Muscle of back (tissue), 11 donors: ENCODE data around the gene MRPL12. TPM values are rescaled to one million over a fixed set of nuclear protein-coding genes. Genes with fewer than 3 reads are reported as not detected.

Source experiments
- DNase-seq, 3 donors: peaks; one replicate each; pipeline versions ENCODE4 v3.0.0 to v3.0.0-alpha.2; 2013
- polyA plus RNA-seq, 10 donors: library from polyadenylated mRNA; unstranded; fragments of 120-200 nt; gene quantifications; one replicate each; pipeline ENCODE4 v1.2.1, GENCODE V29; 2013; ENCODE audit not compliant: insufficient read length in 10 of 10

The MRPL12 gene
- polyA plus RNA-seq, 10 donors, result 44.5 to 62.6 (median 51.9) TPM

DNA sequence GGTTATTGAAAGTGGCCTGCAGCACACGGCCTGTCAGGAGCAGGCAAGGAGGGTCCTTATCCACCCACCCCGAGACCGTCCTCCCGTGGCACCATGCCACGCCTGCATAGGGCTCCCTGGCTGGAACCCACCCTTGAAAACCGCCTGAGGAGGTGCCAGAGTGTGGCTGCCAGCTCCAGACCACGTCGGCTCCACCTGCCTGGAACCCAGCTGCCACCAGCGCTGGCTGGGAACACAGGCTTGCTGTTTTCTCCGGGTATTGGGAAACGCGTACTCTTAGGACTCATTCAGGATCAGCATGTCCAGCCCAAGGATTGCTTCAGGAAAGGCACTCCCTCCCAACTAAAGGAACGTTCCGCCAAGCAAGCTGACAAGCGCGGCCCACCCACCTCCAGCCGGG, 26.3 kb upstream of the MRPL12 start:
- DNase-seq, result no peak

DNA sequence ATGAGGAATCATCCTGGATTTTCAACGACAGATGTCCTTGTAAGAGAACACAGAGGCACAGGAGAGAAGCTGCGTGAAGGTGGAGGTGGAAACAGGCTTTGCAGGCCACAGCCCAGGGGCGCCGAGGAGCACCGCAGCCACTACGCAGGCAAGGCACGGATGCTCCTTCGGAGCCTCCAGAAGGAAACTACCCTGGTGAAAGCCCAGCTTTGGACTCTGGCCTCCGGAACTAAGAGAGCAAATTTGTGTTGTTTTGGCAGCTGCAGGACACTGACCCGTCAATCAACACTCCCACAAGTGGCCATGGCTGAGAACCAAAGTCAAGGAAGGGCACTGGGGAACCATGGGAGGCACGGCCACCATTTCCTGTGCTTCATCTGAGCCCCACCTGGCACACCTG, 23.0 kb upstream of the MRPL12 start:
- DNase-seq, result no peak

DNA sequence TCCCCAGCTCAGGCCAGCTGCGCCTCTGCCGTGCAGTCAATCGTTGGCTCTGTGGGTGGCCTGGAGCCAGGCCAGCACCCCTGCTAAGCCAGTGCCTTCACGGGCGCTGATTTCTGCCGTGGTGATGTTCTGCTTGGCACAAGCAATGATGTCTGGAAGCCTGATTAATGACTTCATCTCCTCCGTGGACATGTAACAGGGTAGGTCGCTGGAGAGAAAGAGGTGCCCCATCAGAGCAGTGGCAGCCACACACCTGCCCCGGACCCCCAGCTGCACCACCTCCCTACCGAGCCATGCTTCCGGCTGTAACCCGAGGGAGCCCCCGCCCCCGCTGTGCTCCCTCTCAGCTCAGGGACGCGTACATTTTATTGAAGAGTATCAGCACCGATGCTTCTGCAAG, 21.5 kb upstream of the MRPL12 start:
- no peak for DNase-seq

DNA sequence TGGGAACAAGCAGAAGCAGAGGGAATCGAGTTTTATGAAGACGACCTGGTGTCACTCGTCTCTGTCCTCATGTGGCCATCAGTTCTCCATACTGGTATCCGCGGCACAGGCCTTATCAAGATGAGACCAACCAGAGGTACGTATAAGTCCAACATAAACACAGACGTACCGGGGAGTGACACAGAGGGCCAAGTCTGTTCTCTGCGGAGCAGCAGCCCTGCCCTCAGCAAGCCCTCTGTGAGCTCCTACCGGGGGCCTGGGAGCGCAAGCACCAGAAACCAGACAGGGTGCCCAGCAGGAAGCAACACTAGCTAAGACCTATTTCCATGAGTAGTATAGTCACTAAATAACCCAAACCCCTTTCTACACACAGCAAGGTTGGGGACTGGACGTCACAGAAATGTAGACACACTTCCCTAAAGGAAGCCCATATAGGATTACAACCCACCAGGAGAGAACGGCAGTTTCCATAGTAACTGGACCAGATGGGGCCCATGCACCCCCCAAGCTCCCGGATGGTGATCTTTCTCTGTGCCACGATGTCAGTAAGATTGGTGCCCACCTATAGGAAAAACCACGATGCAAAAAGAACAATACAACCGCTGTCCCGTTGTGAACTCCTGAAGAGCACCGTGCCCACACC, 20.5 kb upstream of the MRPL12 start:
- DNase-seq, result no peak

DNA sequence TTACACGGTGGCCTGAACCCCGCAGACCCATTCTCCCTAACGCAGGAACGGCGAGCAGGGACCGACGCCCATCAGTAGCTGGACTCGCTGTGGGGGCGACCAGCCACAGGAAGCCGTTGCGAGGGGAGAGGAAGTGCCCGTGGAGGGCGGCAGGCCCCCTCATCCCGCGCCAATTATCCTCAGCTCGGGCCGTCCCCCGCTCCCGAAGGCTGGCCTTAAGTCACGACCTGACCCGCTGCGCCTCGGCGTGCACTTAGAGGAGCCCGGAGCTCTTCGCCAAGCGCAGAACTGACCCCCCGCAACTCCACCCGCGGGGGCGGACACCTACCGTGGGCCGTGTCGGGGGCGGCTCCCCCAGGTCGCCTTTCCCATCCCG, 20.0 kb upstream of the MRPL12 start:
- DNase-seq, result no peak

DNA sequence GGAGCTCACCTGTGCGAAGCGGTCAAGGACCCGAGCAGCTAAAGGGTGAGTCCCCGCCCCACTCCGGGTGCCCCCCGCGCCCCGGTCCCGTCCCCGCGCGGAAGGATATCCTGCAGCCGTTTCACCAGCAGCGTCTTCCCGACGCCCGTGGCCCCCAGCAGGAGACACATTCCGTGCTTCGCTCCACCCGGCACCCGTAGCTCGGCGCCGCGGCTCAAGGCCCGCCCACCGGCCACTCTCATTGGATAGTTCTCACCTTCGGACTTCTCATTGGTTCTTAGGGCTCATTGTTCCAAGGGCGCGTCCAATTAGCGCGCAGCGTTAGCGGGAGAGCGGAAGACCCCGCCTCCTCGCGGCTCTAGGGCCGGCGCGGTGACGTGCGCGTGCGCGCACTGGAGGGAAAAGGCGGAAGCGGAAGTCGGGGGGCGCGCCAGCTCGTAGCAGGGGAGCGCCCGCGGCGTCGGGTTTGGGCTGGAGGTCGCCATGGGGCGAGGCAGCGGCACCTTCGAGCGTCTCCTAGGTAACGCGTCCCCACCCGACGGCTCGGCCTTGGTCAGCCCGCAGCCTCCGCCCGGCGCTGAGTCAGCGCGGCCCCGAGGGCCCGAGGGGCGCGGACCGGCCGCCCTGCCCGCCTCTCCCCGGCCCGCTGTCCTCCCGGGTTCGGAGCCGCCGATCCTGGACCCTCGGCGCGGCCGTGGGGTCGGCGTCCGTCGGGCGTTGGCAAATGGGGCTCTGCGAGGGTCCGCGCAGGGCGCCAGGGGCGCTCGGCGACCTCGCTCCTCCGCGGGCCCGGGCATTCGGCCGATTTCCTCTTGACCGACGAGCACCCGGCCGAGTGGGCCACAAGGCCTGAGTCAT, 19.4 kb upstream of the MRPL12 start, which contains the start of the genes ARL16 and HGS:
Gene ARL16, minus strand, starts transcription at position 214 of the 858 bp plus-strand sequence. Its CDS starts 44 bp downstream, at position 170.
Gene HGS, plus strand, starts transcription at position 428 of the 858 bp plus-strand sequence. Its CDS starts 56 bp downstream, at position 484.
- DNase-seq, result peak; percentile 99 to 100 (median 100)

DNA sequence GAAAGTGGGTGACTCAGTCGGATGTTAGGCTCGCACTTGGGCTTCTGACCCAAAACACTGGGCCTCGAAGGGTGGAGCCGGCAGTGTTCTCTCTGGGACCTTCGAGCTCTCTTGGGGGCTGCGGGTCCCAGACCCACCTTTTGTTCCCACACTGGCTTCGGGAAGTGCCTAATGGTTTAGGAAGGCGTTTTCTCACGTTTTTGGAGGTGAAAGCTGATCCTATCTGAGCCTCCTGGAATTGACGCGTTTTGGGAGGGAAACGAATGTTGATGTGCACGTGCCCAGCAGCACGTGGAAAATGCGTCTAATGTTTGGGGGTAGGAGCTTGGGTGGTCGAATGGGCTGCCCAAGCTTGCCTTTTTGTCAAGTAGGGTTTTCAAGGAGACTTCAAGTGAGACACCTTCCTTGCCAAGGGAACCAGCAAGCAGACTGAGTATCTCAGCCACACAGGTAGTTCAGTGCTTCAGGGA, 18.7 kb upstream of the MRPL12 start:
- no peak for DNase-seq

DNA sequence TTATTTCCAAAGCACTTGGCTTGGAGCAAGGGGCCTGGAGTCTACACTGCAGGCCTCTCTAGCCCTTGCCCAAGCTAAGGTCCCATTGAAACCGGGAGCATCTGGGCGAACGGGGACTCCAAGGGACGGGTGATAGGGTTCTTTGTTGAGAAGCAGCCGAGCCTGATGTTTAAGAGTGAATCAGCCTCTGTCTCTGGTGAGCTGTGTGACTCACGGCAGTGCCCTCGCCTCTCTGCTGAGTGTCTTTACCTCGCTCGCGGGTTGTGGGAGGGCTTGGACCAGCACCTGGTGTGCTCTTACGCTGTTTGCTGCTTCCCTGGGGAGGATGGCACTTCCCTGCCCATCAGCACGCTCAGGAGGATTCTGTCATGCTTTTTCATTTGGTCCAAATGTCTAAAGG, 18.1 kb upstream of the MRPL12 start:
- DNase-seq, result no peak

DNA sequence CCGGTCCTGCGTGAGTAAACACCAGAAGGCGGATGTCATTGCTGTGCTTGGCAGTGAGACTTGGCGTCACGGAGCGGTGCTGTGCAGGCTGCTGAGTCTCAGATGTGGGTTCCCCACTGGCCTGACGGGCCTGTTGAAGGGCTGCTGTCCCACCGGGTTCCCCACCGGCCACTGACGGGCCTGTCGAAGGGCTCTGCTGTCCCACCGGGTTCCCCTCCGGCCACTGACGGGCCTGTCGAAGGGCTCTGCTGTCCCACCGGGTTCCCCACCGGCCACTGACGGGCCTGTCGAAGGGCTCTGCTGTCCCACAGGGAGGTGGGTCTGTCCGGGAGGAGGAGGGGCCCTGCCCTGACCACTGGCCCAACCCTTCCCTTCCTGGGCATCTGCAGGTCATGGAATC, 16.6 kb upstream of the MRPL12 start:
- DNase-seq, result no peak

DNA sequence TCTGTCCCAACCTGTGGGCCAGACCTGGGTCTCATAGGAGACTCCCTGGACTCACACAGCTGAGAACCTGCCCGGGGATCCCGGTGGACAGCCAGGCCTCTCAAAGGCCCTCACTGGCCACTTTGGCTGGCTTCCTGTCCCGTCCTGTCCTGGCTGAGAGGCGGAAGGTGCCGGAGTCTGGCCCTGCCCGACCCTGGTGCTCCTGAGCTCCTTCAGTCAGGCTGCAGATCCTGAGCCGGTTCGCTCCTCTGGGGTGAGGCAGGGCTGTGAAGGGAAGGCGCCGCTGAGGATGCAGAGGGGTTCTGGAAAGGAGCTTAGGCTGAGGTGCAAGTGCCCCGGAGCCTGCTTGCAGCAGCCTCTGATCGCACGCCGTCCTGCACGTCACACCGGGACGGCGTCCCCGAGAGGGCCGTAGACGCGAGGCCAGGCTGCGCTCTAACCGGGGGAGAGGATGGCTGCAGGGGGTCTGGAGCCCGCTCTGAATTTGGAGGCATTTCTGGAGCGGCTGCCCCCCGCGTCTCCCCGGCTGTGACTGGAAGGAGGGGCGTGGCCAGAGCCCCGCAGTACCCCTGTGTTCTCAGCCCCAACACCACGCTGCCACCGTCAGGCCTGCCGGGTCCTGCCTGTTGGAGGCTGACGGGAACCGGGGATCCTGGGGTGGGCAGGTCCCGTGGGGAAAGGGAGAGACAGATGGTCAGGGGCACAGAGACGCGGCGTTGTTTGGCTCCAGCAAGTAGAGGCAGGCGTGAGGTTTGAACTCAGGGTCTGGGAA, 15.2 kb upstream of the MRPL12 start:
- DNase-seq, result no peak

DNA sequence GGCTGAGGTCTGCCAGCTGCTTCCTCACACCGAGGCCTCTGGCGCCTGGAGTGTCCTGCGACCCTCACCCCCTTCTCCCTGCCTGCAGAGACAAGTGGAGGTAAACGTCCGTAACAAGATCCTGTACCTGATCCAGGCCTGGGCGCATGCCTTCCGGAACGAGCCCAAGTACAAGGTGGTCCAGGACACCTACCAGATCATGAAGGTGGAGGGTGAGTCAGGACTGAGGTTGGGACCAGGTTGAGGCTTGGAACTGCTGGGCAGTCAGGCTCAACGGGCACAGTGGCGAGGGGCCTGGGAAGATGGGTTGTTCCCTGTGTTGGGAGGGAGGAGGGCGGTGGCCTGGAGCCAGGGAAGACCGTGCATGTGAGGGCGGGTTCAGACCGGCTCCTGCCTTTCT, 14.6 kb upstream of the MRPL12 start:
- DNase-seq, result no peak

DNA sequence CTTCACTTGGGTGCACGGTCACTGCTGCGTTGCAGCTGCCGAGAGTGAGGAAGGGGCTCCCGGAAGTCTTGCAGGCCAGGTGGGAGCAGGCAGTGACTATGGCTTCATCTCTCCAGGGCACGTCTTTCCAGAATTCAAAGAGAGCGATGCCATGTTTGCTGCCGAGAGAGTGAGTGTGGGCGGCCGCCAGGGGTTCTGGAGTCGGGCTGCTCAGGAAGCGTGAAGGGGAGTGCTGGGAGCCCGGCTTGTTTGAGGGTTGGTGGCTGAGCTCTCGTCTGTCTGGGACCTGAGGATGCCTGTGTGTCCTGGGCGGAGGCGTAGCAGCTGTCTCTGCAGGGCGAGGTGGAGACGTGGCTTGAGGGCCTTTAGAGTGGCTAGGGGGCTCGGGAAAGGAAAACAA, 13.1 kb upstream of the MRPL12 start:
- no peak for DNase-seq

DNA sequence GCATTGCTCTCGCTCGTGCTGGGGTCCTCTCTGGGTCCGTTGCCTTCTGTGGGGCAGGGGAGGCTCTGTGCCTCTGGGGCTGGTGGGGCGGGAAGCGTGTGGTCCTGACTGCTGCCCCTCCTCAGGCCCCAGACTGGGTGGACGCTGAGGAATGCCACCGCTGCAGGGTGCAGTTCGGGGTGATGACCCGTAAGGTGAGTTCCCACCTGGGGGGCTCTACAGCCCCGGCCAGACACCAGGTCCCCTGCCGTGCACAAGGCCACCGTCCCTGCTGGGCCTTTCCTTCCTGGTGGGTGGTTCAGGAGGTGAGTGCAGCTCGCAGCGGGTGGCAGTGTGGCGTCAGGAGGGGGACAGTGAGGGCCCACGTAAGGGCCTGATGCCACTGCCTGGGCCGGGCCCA, 12.6 kb upstream of the MRPL12 start:
- no peak for DNase-seq

DNA sequence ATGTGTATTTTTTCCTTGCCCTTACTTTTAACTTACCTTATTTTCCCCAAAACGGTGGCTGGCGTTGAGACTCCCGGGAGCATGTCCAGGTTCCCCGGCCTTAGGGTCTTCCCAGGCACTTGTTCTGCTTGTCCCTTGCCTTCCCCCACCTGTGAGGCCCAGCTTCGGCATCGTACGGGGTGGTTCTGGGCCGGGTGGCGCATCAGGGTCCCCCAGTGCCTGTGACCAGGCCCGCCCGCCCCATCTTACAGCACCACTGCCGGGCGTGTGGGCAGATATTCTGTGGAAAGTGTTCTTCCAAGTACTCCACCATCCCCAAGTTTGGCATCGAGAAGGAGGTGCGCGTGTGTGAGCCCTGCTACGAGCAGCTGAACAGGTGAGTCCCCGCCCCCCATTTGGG, 12.0 kb upstream of the MRPL12 start:
- no peak for DNase-seq

DNA sequence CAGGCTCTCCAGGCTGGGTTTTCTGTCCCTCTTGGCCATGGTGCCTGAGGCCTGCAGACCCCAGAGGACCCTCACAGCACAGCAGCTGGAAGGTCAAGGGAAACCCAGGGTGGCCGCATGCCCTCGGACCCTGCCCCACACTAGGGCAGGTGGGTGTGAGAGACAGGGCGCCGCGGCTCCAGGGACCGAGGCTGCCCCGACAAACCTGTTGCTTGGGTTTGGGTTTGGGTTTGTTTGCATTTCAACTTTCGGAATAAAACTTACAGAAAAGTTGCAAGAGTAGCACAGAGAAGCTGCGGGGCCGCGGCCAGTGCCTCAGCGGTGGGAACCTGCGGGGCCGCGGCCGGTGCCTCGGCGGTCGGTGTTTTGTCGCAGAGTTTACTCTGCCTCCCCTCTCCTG, 11.6 kb upstream of the MRPL12 start:
- DNase-seq, result no peak

DNA sequence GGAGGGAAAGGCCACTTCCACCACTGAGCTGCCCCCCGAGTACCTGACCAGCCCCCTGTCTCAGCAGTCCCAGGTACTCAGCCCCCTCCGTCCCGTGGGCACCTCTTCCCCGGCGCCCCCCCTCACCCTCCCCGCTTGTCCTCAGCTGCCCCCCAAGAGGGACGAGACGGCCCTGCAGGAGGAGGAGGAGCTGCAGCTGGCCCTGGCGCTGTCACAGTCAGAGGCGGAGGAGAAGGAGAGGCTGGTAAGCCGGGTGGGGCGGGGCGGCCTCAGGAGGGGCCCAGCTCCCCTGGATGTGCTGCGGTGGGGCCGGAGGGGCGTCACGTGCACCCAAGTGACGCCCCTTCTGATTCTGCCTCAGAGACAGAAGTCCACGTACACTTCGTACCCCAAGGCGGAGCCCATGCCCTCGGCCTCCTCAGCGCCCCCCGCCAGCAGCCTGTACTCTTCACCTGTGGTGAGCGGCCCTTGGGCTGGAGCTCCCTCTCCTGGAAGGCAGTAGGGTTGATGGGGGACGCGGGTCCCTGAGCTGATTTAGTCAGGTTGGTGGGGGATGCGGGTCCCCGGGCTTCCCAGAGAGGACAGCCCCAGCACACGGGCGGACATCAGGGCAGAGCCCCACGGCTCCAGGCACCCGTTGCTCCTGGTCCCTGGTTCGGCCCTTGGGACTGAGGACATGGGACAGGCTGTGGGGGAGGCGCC, 9.5 kb upstream of the MRPL12 start:
- no peak for DNase-seq

DNA sequence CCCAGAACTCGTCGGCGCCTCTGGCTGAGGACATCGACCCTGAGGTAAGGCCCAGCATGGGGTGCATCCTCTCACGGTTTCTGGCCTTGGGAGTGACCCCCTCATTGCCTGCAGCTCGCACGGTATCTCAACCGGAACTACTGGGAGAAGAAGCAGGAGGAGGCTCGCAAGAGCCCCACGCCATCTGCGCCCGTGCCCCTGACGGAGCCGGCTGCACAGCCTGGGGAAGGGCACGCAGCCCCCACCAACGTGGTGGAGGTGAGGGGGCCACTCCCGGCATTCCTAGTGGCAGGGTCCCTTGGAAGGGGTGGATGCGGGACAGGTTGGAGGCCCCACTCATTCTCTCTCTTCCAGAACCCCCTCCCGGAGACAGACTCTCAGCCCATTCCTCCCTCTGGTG, 8.4 kb upstream of the MRPL12 start:
- no peak for DNase-seq

DNA sequence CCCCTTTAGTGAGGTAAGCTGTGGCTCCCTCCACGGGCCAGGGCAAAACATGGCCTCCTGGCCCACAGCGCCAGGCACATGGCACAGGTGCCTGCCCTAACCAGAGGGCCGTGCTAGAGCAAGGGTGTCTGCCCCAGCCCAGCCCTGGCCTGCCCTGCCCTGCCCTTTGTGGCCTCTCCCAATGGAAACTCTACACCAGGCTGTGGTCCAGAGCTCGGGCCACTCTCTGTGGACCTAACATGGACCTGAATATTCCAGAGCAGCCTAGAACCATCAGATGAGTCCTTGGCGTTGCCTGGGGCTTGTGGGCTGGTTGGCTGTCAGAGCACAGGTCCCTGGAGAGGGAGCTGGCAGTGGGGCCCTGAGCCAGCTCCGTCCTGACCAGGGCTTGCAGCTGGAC, 8.0 kb upstream of the MRPL12 start:
- DNase-seq, result no peak

DNA sequence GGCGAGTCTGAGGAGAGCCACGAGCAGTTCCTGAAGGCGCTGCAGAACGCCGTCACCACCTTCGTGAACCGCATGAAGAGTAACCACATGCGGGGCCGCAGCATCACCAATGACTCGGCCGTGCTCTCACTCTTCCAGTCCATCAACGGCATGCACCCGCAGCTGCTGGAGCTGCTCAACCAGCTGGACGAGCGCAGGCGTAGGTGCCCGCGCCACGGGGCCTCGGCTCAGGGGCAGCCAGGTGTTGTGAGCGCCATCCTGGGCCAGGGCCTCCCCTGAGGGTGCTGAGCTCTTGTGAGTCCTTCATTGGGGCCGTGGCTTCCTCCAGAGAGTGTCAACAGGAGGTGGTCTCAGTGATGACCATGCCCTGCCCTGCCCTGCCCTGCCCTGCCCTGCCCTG, 7.4 kb upstream of the MRPL12 start:
- DNase-seq, result no peak

DNA sequence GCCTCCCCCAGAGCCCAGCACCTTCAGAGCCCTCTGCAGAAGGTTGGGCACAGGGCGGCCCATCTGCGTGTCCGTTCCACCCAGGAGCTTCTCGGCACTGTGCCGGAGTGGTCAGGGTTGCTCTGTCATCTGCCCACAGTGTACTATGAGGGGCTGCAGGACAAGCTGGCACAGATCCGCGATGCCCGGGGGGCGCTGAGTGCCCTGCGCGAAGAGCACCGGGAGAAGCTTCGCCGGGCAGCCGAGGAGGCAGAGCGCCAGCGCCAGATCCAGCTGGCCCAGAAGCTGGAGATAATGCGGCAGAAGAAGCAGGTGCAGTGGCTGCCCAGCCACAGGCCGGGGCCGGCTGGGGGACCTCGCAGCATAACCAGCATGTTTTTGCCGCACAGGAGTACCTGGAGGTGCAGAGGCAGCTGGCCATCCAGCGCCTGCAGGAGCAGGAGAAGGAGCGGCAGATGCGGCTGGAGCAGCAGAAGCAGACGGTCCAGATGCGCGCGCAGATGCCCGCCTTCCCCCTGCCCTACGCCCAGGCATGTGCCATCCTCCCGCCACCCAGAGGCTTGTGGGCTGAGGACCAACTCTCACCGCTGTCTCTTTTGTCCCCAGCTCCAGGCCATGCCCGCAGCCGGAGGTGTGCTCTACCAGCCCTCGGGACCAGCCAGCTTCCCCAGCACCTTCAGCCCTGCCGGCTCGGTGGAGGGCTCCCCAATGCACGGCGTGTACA, 6.8 kb upstream of the MRPL12 start:
- DNase-seq, result no peak
